Mucosa of rectum (tissue), 2 donors: ENCODE results near the gene CFAP100.

Experiments used
- H3K27ac ChIP-seq, 2 donors: one replicate each; pipeline ENCODE4 v1.7.0; 2013; ENCODE audit warnings: inconsistent platforms in 2 of 2, low read depth in 2 of 2, low read length in 2 of 2
- H3K27me3 ChIP-seq, 2 donors: one replicate each; pipeline ENCODE4 v1.7.0; 2013; ENCODE audit warnings: low read length in 2 of 2; ENCODE audit not compliant: control insufficient read depth in 2 of 2, insufficient read depth in 2 of 2
- H3K36me3 ChIP-seq, 2 donors: one replicate each; pipeline ENCODE4 v1.7.0; 2013; ENCODE audit warnings: low read length in 2 of 2; ENCODE audit not compliant: control insufficient read depth in 2 of 2, insufficient read depth in 2 of 2
- H3K4me1 ChIP-seq, 2 donors: one replicate each; pipeline ENCODE4 v1.7.0; 2013; ENCODE audit warnings: low read length in 2 of 2, mild to moderate bottlenecking in 1 of 2; ENCODE audit not compliant: control insufficient read depth in 2 of 2, insufficient read depth in 2 of 2
- H3K4me3 ChIP-seq, 2 donors: one replicate each; pipeline ENCODE4 v1.7.0; 2013; ENCODE audit warnings: low read length in 2 of 2
- H3K9ac ChIP-seq, 2 donors: one replicate each; pipeline ENCODE4 v1.7.0; 2013; ENCODE audit warnings: low read length in 2 of 2, low read depth in 1 of 2, mild to moderate bottlenecking in 1 of 2
- H3K9me3 ChIP-seq, 2 donors: one replicate each; pipeline ENCODE4 v1.7.0; 2013; ENCODE audit warnings: low read length in 2 of 2; ENCODE audit not compliant: control insufficient read depth in 2 of 2
- donor health status: healthy.
- donor health status: Normal muscosa, but diverticular disease.

Gene CFAP100

GRCh38 chr3:126472277-126473006, 77.7 kb downstream of the CFAP100 start:
- H3K4me3 ChIP-seq, result peak overlapping the region; percentile 20 to 52
- H3K36me3 ChIP-seq, result peaks cover 38 to 49% of the 10 kb centered on the region in 2 donors
- peaks cover 31 to 35% of the 10 kb centered on the region in 2 donors for H3K4me1 ChIP-seq
- no peak overlapping the region for H3K27ac ChIP-seq
- H3K9me3 ChIP-seq, result no peaks in the 10 kb centered on the region
- H3K27me3 ChIP-seq, result no peaks in the 10 kb centered on the region
- no peak overlapping the region for H3K9ac ChIP-seq

GRCh38 chr3:126473292-126474168, 78.8 kb downstream of the CFAP100 start:
- Histone ChIP-seq H3K4me3 (peak overlapping the region; percentile 20 to 52), H3K36me3 (peaks cover 27 to 38% of the 10 kb centered on the region in 2 donors), H3K4me1 (peaks cover 31 to 35% of the 10 kb centered on the region in 2 donors), H3K9me3 (no peaks in the 10 kb centered on the region), H3K27me3 (no peaks in the 10 kb centered on the region), H3K27ac (no peak overlapping the region), H3K9ac (peak overlapping the region in 1 of 2 donors; percentile 13)

DNA sequence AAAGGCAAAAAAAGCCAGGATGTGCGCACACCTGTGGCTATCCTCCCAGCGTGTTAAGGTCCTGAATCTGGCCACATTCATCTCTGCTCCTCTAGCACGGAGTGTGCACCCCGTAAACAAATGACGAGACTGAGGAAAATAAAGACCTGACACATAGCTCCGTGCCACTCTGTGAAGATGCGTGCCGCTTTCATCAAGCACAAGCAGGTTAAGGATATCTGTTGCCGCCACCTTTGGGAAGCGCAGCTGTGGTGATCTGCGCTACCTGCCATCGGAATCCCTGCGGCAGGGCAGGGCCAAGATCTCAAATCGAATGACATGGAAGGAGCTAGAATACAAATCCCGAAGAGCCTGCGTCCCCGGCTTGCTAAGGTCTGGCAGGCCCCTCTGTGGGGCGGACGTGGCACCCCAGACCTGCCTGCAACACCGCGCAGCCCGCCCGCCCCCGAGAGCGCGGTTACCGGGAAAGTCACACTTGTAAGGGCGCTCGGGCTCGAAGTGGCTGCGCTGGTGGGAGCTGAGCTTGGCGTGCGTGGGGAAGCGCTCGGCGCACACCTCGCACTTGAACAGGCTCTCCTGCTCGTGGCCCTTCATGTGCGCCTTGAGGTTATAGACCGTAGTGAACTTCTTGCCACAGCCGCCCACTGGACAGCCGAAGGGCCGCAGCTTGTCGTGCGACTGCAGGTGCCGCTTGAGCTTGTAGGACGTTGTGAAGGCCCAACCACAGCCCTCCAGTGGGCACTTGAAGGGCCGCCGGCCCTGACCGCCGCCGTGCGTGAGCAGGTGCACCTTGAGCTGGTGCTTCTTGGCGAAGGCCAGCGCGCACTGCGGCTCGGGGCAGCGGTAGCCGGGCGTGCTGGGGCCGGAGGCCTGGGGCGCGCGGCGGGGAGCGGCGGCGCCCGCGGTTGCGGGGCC, 80.0 kb downstream of the CFAP100 start:
- peak overlapping the region; percentile 81 to 83 for H3K9ac ChIP-seq
- no peaks in the 10 kb centered on the region for H3K9me3 ChIP-seq
- H3K27me3 ChIP-seq, result no peaks in the 10 kb centered on the region
- peaks cover 31 to 35% of the 10 kb centered on the region in 2 donors for H3K4me1 ChIP-seq
- peak overlapping the region; percentile 69 to 87 for H3K4me3 ChIP-seq
- peaks cover 15 to 26% of the 10 kb centered on the region in 2 donors for H3K36me3 ChIP-seq
- peak overlapping the region; percentile 85 to 90 for H3K27ac ChIP-seq

DNA sequence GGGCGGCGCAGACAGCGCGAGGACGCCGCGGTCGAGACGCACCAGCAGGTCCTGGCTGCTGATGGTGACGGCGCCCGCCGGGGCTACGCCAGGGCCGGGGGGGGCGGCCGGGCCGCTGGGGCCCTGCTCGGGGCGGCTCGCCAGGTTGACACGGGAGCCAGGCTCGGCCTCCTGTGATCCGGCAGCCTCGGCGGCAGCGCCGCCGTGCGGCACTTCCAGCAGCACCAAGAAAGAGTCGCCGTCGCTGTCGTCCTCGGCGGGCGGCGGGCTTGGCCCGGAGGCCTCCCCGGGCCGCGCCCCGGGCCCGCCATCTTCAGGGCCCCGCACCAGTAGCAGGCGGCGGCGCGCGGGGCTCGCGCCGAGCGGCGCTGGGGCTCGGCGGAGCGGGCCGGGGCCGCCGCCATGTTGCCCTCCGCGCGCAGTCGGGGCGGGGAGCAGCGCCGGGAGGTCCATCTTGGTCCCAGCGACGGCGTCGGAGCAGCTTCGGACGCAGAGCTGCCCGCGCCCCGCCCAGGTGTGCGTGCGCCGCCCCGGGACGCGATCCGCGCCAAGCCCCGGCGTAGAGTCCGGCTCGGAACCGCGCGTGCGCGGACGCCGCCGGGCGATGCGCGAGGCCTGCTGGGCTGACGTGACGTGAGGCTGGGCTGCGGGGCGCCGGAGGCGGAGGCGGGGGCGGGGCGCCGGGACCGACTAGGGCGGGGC, 80.9 kb downstream of the CFAP100 start, which contains the start of gene ZXDC:
ZXDC (minus strand) TSS at position 479 of the 702 bp plus-strand sequence; CDS start at position 453, 26 bp downstream.
- peaks cover 7 to 18% of the 10 kb centered on the region in 2 donors for H3K36me3 ChIP-seq
- H3K27ac ChIP-seq, result peak within 1 kb of the TSS; percentile 85 to 92
- H3K27me3 ChIP-seq, result no peaks in the 10 kb centered on the region
- no peaks in the 10 kb centered on the region for H3K9me3 ChIP-seq
- peaks cover 31 to 35% of the 10 kb centered on the region in 2 donors for H3K4me1 ChIP-seq
- H3K9ac ChIP-seq, result peak within 1 kb of the TSS; percentile 91 to 93
- H3K4me3 ChIP-seq, result peak within 1 kb of the TSS; percentile 88 to 97

- peak overlapping the region; percentile 91 to 93 for H3K9ac ChIP-seq
- H3K27ac ChIP-seq, result peak overlapping the region; percentile 84 to 92
- H3K36me3 ChIP-seq, result peaks cover 0 to 9% of the 10 kb centered on the region in 2 donors
- no peaks in the 10 kb centered on the region for H3K27me3 ChIP-seq
- H3K4me1 ChIP-seq, result peaks cover 31 to 35% of the 10 kb centered on the region in 2 donors
- peak overlapping the region; percentile 88 to 97 for H3K4me3 ChIP-seq
- no peaks in the 10 kb centered on the region for H3K9me3 ChIP-seq
Measured at GRCh38 chr3:126476166-126477060, 81.7 kb downstream of the CFAP100 start.

- Histone ChIP-seq H3K36me3 (peaks cover 0 to 5% of the 10 kb centered on the region in 2 donors), H3K27me3 (no peaks in the 10 kb centered on the region), H3K4me3 (no peak overlapping the region), H3K9ac (no peak overlapping the region), H3K4me1 (peaks cover 28 to 36% of the 10 kb centered on the region in 2 donors), H3K9me3 (no peaks in the 10 kb centered on the region), H3K27ac (no peak overlapping the region)
Measured at GRCh38 chr3:126477061-126477380, 82.3 kb downstream of the CFAP100 start.

GRCh38 chr3:126478581-126479310, 84.0 kb downstream of the CFAP100 start:
- H3K9me3 ChIP-seq, result no peaks in the 10 kb centered on the region
- no peaks in the 10 kb centered on the region for H3K27me3 ChIP-seq
- H3K27ac ChIP-seq, result no peak overlapping the region
- H3K4me1 ChIP-seq, result peaks cover 11 to 20% of the 10 kb centered on the region in 2 donors
- H3K9ac ChIP-seq, result no peak overlapping the region
- no peaks in the 10 kb centered on the region for H3K36me3 ChIP-seq
- no peak overlapping the region for H3K4me3 ChIP-seq

GRCh38 chr3:126479642-126480041, 84.9 kb downstream of the CFAP100 start:
- Histone ChIP-seq H3K4me3 (no peak overlapping the region), H3K9me3 (no peaks in the 10 kb centered on the region), H3K4me1 (peaks cover 3 to 13% of the 10 kb centered on the region in 2 donors), H3K27ac (no peak overlapping the region), H3K36me3 (no peaks in the 10 kb centered on the region), H3K9ac (no peak overlapping the region), H3K27me3 (no peaks in the 10 kb centered on the region)
